Mesothelial cell of epicardium (in vitro differentiated cells): Measurements from ENCODE around the gene IRX2. TPM values are rescaled to one million over a fixed set of nuclear protein-coding genes. Genes with fewer than 3 reads are reported as not detected.

Experiments
- DNase-seq, 2 experiments: peaks; one replicate each; pipeline ENCODE4 v3.0.0; 2021; ENCODE audit warnings: low spot score in 2 of 2; ENCODE audit not compliant: unreplicated experiment in 2 of 2
- H3K27ac Mint-ChIP-seq: 2 replicates; pipeline ENCODE4 v1.8.0; 2021; ENCODE audit warnings: mixed read lengths
- H3K27me3 Mint-ChIP-seq: 2 replicates; pipeline ENCODE4 v1.8.0; 2021; ENCODE audit warnings: low read depth, mixed read lengths
- H3K36me3 Mint-ChIP-seq: 2 replicates; pipeline ENCODE4 v1.8.0; 2021; ENCODE audit warnings: mixed read lengths
- H3K4me1 Mint-ChIP-seq: 2 replicates; pipeline ENCODE4 v1.8.0; 2021; ENCODE audit warnings: mixed read lengths
- H3K4me3 Mint-ChIP-seq: 2 replicates; pipeline ENCODE4 v1.8.0; 2021; ENCODE audit warnings: mild to moderate bottlenecking, moderate library complexity, mixed read lengths
- H3K9me3 Mint-ChIP-seq: 2 replicates; pipeline ENCODE4 v1.8.0; 2021; ENCODE audit warnings: mixed read lengths
- CTCF ChIP-seq: fragments of 200-600 bp; sonication (generic); IDR thresholded peaks from one replicate; pipeline ENCODE4 v1.5.0; 2021; ENCODE audit warnings: antibody characterized with exemption; ENCODE audit not compliant: unreplicated experiment
- total RNA-seq: library from RNA; stranded (reverse); gene quantifications from 3 replicates; pipeline ENCODE4 v1.2.1, GENCODE V29; 2021

The IRX2 gene
- total RNA-seq = 30.3 to 32.6 TPM (median 30.7 TPM) in 3 replicates

- Mint-ChIP-seq H3K9me3 (peaks cover 4% of the 10 kb centered on the region), H3K27me3 (peaks cover 56% of the 10 kb centered on the region), H3K4me1 (peaks cover 53% of the 10 kb centered on the region), H3K4me3 (peak within 1 kb of the TSS; percentile 78), H3K27ac (peak within 1 kb of the TSS; percentile 92), H3K36me3 (peaks cover 19% of the 10 kb centered on the region)
- no peak for TF ChIP-seq CTCF
- peak; percentile 89 to 90 for DNase-seq
These were observed at the start of gene IRX2 for GRCh38 chr5:2751592-2752021. TSS of gene IRX2 (minus strand) at chr5:2751677. CDS start at chr5:2751413, 264 bp downstream.

- Mint-ChIP-seq H3K9me3 (peaks cover under 1% of the 10 kb centered on the region), H3K4me1 (peaks cover 54% of the 10 kb centered on the region), H3K36me3 (no peaks in the 10 kb centered on the region), H3K4me3 (no peak overlapping the region), H3K27ac (no peak overlapping the region), H3K27me3 (no peaks in the 10 kb centered on the region)
- no peak for DNase-seq
- TF ChIP-seq CTCF = no peak
These were observed 48.6 kb upstream of the IRX2 start for GRCh38 chr5:2800035-2800434.

GRCh38 chr5:2797981-2798380, 46.5 kb upstream of the IRX2 start:
- no peak for DNase-seq
- Mint-ChIP-seq H3K27me3 (no peaks in the 10 kb centered on the region), H3K36me3 (no peaks in the 10 kb centered on the region), H3K4me1 (peaks cover 49% of the 10 kb centered on the region), H3K9me3 (peaks cover 14% of the 10 kb centered on the region), H3K27ac (peak overlapping the region; percentile 35), H3K4me3 (no peak overlapping the region)
- TF ChIP-seq CTCF = no peak

DNA sequence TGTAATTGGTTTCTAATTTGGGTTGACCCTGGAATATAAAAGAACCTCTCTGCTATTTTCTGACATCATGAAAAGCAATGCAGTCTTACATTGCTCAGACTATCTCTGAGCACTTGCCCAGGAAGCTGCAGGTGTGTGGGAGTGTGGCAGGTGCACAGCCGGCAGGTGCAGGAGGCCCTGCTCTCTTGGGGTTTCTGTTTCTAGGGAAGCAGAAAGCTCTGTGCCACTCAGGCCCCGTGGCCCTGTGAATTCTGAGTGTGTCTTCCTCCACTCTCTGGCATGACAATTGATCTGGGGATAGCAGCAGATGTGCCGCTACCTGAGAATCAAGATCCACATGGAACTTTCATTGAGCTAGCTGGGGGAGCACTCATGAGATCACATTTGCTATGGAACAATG, 45.7 kb upstream of the IRX2 start:
- peak overlapping the region; percentile 52 for H3K27ac Mint-ChIP-seq
- H3K4me1 Mint-ChIP-seq = peaks cover 41% of the 10 kb centered on the region
- H3K36me3 Mint-ChIP-seq = no peaks in the 10 kb centered on the region
- DNase-seq = no peak
- TF ChIP-seq CTCF = no peak
- H3K4me3 Mint-ChIP-seq = no peak overlapping the region
- no peaks in the 10 kb centered on the region for H3K27me3 Mint-ChIP-seq
- peaks cover 19% of the 10 kb centered on the region for H3K9me3 Mint-ChIP-seq

DNA sequence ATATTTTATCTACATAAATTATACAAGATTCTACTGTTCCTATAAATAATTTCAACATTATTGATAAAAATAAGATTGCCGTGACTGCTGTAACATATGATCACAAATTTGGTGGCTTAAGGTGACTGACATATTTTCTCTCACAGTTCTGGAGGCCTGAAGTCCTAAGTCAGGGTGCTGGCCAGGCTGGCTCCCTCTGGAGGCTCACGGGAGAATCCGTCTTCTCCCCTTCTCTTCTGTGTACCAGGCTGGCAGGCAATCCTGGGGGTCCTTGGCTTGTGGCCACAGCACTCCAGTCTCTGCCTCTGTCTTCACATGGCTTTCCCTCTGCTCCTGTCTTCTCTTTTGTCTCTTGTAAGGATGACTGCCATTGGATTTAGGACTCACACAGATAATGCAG, 31.7 kb upstream of the IRX2 start:
- TF ChIP-seq CTCF = no peak
- peaks cover 7% of the 10 kb centered on the region for H3K36me3 Mint-ChIP-seq
- no peaks in the 10 kb centered on the region for H3K27me3 Mint-ChIP-seq
- peaks cover 16% of the 10 kb centered on the region for H3K4me1 Mint-ChIP-seq
- DNase-seq = no peak
- H3K4me3 Mint-ChIP-seq = no peak overlapping the region
- peaks cover 33% of the 10 kb centered on the region for H3K9me3 Mint-ChIP-seq
- no peak overlapping the region for H3K27ac Mint-ChIP-seq

- DNase-seq = no peak
- no peak for TF ChIP-seq CTCF
- no peak overlapping the region for H3K27ac Mint-ChIP-seq
- no peak overlapping the region for H3K4me3 Mint-ChIP-seq
- H3K27me3 Mint-ChIP-seq = no peaks in the 10 kb centered on the region
- H3K9me3 Mint-ChIP-seq = peaks cover 28% of the 10 kb centered on the region
- H3K4me1 Mint-ChIP-seq = peaks cover 16% of the 10 kb centered on the region
- peaks cover 7% of the 10 kb centered on the region for H3K36me3 Mint-ChIP-seq
These were observed 31.2 kb upstream of the IRX2 start for GRCh38 chr5:2782658-2783057.
